SK-N-SH (cell line): ENCODE data around the gene PTPRG.

Experiments
- CHD2 ChIP-seq: fragments of 150-350 bp; IDR thresholded peaks from 2 replicates; pipeline ENCODE4 v1.6.1; 2018; ENCODE audit warnings: low read length; ENCODE audit not compliant: partially characterized antibody
- CTCF ChIP-seq: fragments of 200-600 bp; sonication (generic); IDR thresholded peaks from 2 replicates; pipeline ENCODE4 v1.6.1; 2017; ENCODE audit warnings: antibody characterized with exemption, mild to moderate bottlenecking, moderate library complexity
- ELF1 ChIP-seq: IDR thresholded peaks from 2 replicates; pipeline ENCODE4 v1.4.0; 2012
- GABPA ChIP-seq: IDR thresholded peaks from 2 replicates; pipeline ENCODE4 v1.4.0; 2012; ENCODE audit warnings: low read depth, mild to moderate bottlenecking
- GATA2 ChIP-seq: sonication (generic); formaldehyde crosslinking; IDR thresholded peaks from 2 replicates; pipeline ENCODE4 v1.5.0; 2020; ENCODE audit warnings: mild to moderate bottlenecking, missing genetic modification reagents
- IRF3 ChIP-seq: fragments of 150-350 bp; IDR thresholded peaks from 2 replicates; pipeline ENCODE4 v1.6.1; 2016; ENCODE audit warnings: mild to moderate bottlenecking, low read depth, low read length
- MAX ChIP-seq: IDR thresholded peaks from 2 replicates; pipeline ENCODE4 v1.4.0; 2012; ENCODE audit warnings: low read depth
- MXI1 ChIP-seq: IDR thresholded peaks from 2 replicates; pipeline ENCODE4 v1.6.1; 2012; ENCODE audit warnings: mild to moderate bottlenecking, low read depth, low read length, improper control_type of control experiment
- RAD21 ChIP-seq: IDR thresholded peaks from 2 replicates; pipeline ENCODE4 v1.6.1; 2012; ENCODE audit warnings: mild to moderate bottlenecking, low read length
- REST ChIP-seq: IDR thresholded peaks from 2 replicates; pipeline ENCODE4 v1.6.1; 2012; ENCODE audit warnings: mild to moderate bottlenecking, low read depth, low read length, moderate library complexity
- RFX5 ChIP-seq: IDR thresholded peaks from 2 replicates; pipeline ENCODE4 v1.6.1; 2012; ENCODE audit warnings: mild to moderate bottlenecking, improper control_type of control experiment, low read length
- SIN3A ChIP-seq: IDR thresholded peaks from 2 replicates; pipeline ENCODE4 v1.6.1; 2012; ENCODE audit warnings: low read depth, mild to moderate bottlenecking, low read length, moderate library complexity, borderline replicate concordance
- ZBTB33 ChIP-seq: IDR thresholded peaks from 2 replicates; pipeline ENCODE4 v1.4.0; 2012; ENCODE audit warnings: low read depth, borderline replicate concordance

- TF ChIP-seq IRF3, result no peak
- TF ChIP-seq CHD2, result no peak
- TF ChIP-seq ELF1, result no peak
- TF ChIP-seq CTCF, result no peak
- no peak for TF ChIP-seq REST
- TF ChIP-seq GABPA, result no peak
- no peak for TF ChIP-seq RAD21
- TF ChIP-seq SIN3A, result no peak
- no peak for TF ChIP-seq GATA2
- TF ChIP-seq ZBTB33, result no peak
- TF ChIP-seq MXI1, result no peak
- TF ChIP-seq MAX, result no peak
- TF ChIP-seq RFX5, result no peak
These were observed 641.8 kb downstream of the PTPRG start for GRCh38 chr3:62203152-62203551.
